Frontal cortex (tissue), 4 donors: Measurements from ENCODE around the gene EPHB1. TPM values are rescaled to one million over a fixed set of nuclear protein-coding genes. Genes with fewer than 3 reads are reported as not detected.

Experiments
- DNase-seq, 2 donors: peaks; one replicate each; pipeline ENCODE4 v3.0.0; 2012; ENCODE audit warnings: low spot score in 2 of 2
- FAIRE-seq: peaks from 2 replicates; lab custom pipeline; 2012; peaks lifted over from hg19 to GRCh38; lab: Jason Lieb, UNC
- total RNA-seq: library from RNA; depleted of rRNA; stranded (reverse); fragments of >200 nt; gene quantifications from one replicate; pipeline ENCODE4 v1.2.3, GENCODE V29; 2014
- donor health status: control.
- donor health status: control.
- donor health status: control.

The EPHB1 gene
- total RNA-seq = 16.7 TPM

GRCh38 chr3:134794950-134795745, at the start of gene EPHB1:
TSS of gene EPHB1 (plus strand) at chr3:134795260.
- DNase-seq (peak; percentile 68 to 82), FAIRE-seq (no peak)

DNA sequence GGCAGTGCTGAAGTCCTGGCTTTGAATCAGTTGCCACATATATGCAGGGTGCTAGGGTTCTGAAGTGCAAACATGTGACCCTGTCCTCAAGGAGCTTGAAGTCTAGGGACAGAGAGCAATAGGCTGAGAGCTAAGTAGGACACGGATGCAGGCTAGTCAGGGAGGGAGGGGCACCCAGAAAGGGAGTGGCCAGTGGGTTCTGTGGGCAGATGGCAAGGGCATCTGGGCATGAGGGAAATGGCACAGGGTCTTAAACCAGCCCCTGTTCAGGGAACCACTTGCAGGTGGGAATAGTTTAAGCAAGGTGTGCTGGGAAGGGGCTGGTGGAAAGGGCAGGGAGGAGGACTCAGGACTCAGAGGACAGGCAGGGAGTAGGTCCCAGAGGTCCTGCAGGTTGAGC, 46.4 kb upstream of the EPHB1 start:
- DNase-seq (no peak), FAIRE-seq (no peak)

DNA sequence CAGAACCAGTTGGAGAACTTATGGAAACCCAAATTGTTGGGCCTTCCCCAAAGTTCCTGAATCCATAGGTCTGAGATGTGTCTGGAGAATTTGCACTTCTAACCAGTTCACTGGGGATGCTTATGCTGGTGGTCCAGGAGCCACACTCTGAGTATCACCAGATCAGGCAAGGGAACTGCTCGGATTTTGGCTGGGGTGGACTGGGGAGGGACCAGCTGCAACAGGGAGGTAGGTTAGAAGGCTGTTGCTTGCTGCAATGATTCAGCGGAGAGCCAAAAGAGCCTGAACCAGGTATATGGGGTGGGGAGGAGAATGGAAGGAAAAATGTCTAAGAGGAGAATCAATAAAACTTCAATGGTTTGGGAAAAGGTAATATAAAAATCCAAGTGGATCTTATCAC, 45.9 kb upstream of the EPHB1 start:
- FAIRE-seq = no peak
- no peak for DNase-seq

DNA sequence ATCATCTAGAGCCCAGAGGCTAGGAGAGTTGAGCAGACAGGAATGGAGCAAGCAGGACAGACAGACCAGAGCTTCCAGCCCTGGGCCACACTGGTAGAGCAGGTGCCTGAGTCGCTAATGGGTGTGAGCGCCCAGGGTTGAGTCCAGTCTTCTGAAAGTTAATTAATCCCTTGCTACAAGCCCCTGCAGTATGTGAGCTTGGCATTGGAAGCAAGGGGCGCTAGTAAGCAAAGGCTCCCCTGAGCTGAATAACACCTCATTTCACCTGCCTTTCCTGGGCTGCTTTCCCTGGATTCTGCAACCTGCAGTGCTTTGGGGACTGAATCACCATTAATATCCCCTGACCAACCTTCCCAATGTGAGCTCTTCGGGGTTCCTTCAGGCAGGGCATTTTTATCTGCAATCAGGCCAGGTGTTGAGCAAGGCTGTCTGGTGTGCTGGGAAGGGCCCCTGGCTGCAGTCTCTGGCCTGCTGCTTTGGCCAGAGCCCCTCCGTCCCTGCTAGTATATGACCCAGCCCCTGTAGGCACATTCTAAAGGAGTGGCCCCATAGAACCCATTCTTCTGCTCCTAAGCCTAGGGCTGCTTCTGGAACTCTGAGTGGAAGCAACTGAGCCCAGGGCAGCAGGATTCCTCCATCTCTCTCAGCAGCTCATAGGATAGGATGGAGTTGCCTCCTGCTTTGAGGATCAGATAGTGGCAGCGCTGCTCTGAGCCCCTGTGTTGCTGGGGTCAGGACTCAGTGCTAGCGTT, 45.1 kb upstream of the EPHB1 start:
- DNase-seq = no peak
- FAIRE-seq = no peak

- no peak for FAIRE-seq
- no peak for DNase-seq
Measured at GRCh38 chr3:134751831-134752230, 43.2 kb upstream of the EPHB1 start.

DNA sequence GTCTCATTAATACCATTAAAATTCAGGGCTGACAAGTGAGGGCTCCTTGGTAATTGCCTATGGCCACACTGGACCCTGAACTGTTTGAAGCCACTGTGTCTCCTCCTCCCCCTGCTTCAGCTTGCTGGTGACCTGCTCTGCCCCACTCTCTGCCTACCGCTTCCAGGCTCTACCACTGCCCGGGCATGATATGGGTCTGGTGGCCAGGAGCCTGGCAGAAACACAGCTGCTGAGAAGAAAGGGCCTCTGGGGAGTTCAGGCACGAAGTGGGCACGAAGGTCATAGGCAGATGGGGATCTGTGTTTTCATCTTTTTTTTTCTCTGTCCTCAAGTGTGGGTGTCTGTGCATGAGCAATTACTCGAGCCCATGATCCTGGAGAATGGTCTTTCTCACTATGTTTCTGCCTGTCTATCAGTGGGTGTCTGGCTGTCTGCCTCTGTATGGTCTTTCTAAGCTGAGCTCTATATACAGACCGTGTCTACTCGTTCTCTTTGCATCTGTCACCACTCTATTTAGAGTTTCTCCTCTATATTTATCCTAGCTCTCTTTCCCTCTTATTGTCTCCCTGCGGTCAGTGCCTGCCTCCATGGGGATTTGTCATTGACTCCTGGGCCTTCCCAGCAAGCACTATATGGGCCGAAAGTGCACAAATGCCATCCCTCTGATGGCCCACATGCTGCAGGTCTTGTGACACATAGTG, 42.1 kb upstream of the EPHB1 start:
- DNase-seq = peak in 1 of 2 donors; percentile 16
- no peak for FAIRE-seq

- no peak for FAIRE-seq
- no peak for DNase-seq
Measured at GRCh38 chr3:134753999-134754742, 40.9 kb upstream of the EPHB1 start.

GRCh38 chr3:134754768-134755559, 40.1 kb upstream of the EPHB1 start:
- no peak for FAIRE-seq

DNA sequence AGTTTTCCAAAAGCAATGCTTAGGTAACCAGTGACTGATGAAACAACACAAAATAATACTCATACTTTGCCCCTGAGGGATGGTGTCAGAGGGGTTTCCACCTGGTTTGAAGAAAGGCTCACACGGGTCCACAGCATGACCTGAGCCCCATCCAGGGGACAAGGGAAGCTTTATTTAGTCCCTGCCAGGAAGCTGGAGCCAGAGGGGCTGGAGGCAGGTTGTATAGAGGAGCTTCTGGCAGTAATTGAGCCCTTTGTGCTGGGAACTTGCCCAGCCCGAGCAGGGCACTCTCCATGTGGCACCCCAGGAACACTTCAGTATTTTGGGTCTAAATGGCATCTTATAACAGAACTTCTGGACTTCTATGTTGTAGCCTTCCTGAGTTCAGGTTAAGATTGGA, 39.2 kb upstream of the EPHB1 start:
- FAIRE-seq (no peak), DNase-seq (no peak)

More at GRCh38 chr3:134754768-134755559, 40.1 kb upstream of the EPHB1 start:
- no peak for DNase-seq

DNA sequence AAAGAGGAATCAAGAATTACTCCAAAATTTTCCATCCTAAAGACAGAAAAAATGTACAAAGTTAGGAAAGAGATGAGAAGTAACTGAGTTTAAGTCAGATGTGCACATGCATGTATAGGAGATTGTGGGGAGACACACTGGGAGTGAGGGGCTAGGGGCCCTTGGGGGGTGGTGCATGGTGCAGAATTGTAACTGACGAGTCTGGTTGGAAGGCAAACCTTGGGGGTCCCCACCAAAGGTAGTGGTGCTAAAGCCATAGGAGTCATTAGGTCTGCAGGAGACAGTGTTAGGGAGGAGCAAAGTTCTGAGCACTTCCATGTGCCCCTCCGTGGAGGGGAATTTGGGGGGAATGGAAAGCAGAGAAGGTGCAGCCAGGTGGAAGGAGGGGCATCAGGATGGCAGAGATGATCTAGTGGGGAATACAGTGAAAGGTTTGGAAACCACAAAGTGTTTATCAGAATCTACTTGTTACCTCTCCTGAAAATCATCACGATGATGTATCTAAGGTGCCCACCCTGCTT, 37.5 kb upstream of the EPHB1 start:
- DNase-seq = no peak
- no peak for FAIRE-seq

DNA sequence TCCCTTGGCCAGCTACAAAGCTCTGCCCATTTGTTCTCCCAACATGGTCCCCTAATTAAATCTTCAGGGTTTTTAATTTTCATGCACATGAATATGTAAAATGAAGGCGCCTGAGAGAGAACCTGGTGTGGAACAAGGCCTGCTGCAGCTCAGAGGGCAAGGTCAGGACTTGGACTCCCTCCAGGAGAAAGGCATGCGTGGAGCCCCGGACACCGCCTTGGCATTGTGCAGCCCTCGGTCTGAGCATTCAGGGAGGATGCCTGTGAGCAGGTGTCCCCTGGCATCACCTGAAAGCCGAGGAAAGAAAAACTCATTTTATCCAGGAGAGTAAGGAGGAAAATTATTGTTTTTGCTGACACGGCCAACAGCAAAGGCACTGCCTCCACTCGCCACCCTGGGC, 33.8 kb upstream of the EPHB1 start:
- DNase-seq = no peak
- no peak for FAIRE-seq

- DNase-seq (no peak), FAIRE-seq (no peak)
Measured at GRCh38 chr3:134762016-134762415, 33.0 kb upstream of the EPHB1 start.

GRCh38 chr3:134765468-134765867, 29.6 kb upstream of the EPHB1 start:
- FAIRE-seq (no peak), DNase-seq (no peak)

DNA sequence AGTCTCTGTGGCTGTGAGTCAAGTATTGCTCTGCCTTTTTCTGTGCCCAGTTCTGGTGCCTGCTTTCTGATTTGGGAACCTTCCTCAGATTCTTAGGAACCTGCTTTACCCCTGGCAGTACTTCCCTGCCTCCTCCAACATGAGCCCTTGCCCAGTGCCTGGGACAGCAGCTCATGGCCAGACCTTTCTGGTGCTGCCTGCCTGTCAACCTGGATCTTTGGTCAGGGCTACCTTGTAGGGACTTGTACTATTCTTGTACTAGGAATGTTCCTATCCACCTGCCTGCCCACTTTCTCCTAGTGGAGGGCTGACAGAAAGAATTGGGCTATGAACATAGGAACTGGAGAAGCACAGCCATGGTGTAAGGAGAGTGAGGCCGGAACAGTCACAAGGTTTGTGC, 28.8 kb upstream of the EPHB1 start:
- DNase-seq = no peak
- FAIRE-seq = no peak

- no peak for FAIRE-seq
Measured at GRCh38 chr3:134768116-134768515, 26.9 kb upstream of the EPHB1 start.

GRCh38 chr3:134768837-134769236, 26.2 kb upstream of the EPHB1 start:
- DNase-seq (no peak), FAIRE-seq (no peak)

More at GRCh38 chr3:134768116-134768515, 26.9 kb upstream of the EPHB1 start:
- DNase-seq = no peak

- FAIRE-seq (no peak), DNase-seq (no peak)
Measured at GRCh38 chr3:134769287-134769868, 25.7 kb upstream of the EPHB1 start.

DNA sequence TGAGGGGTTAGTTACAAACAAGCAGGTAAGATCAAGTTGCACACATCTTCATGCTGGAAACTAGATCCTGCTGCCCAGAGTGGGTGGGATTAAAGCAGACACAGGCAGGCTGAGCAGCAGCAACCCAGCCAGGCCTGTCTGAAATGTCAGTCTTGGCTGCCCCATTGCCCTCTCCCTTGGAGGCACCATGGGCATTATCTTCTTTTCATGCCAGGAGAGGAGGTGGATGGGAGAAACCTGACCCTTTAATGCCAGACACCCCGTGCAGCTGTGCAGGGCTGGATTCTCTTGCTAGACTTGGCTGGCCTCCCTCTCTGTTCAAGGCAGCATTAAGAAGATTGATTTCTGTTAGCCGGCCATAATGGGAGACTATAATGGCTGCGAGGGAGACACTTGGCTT, 23.0 kb upstream of the EPHB1 start:
- no peak for DNase-seq
- FAIRE-seq = no peak

- DNase-seq = no peak
- no peak for FAIRE-seq
Measured at GRCh38 chr3:134772591-134772990, 22.5 kb upstream of the EPHB1 start.
